GM12864 (cell line): Measurements from ENCODE around the gene ALDH1L1.

ENCODE experiments used
- DNase-seq: peaks from one replicate; pipeline ENCODE4 v3.0.0-alpha.2; 2011; ENCODE audit warnings: low read depth
- H3K4me3 ChIP-seq: 2 replicates; pipeline ENCODE4 v1.5.1; 2011; ENCODE audit warnings: mild to moderate bottlenecking, low read depth, low read length, control low read depth
- TF ChIP-seq, protein P1 (sequence below): IDR thresholded peaks from 2 replicates; pipeline ENCODE4 v1.5.1; 2011; ENCODE audit warnings: low read depth, mild to moderate bottlenecking, moderate library complexity, low read length, control low read depth, inconsistent platforms; ENCODE audit errors: missing control alignments

ALDH1L1 gene

DNA sequence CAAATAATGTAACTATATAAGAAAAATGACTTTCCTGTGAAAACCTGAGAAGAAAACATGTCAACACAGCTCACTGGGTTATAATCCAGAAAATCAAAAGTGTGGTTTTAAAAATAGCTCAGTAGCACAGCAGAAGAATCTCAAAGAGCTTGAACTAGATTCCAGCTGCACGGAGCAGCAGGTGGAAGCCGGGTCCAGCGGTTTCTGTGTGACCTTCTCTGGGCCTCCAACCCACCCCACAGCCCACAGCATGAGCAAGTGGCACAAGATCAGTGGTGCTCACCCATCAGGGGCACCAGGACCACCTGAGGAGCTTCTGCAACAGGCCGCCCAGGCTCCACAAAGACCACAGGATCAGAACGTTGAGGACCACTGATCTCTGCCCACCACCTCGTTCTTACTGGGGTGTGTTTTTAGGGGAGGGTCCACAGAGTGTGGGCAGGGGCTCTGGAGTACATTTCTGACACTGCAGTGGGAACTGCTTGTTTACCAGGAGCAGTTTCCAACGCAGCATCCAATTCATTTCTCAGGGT is 119.7 kb downstream of the ALDH1L1 start:
- DNase-seq = no peak
- TF ChIP-seq, protein P1, sequence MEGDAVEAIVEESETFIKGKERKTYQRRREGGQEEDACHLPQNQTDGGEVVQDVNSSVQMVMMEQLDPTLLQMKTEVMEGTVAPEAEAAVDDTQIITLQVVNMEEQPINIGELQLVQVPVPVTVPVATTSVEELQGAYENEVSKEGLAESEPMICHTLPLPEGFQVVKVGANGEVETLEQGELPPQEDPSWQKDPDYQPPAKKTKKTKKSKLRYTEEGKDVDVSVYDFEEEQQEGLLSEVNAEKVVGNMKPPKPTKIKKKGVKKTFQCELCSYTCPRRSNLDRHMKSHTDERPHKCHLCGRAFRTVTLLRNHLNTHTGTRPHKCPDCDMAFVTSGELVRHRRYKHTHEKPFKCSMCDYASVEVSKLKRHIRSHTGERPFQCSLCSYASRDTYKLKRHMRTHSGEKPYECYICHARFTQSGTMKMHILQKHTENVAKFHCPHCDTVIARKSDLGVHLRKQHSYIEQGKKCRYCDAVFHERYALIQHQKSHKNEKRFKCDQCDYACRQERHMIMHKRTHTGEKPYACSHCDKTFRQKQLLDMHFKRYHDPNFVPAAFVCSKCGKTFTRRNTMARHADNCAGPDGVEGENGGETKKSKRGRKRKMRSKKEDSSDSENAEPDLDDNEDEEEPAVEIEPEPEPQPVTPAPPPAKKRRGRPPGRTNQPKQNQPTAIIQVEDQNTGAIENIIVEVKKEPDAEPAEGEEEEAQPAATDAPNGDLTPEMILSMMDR = no peak
- H3K4me3 ChIP-seq = no peak overlapping the region

- TF ChIP-seq, protein P1 = no peak
- H3K4me3 ChIP-seq = no peak overlapping the region
- DNase-seq = no peak
Observed at GRCh38 chr3:126058666-126059065, 121.7 kb downstream of the ALDH1L1 start.

- DNase-seq = no peak
- no peak overlapping the region for H3K4me3 ChIP-seq
- TF ChIP-seq, protein P1 = no peak
Observed at GRCh38 chr3:126057936-126058335, 122.5 kb downstream of the ALDH1L1 start.

GRCh38 chr3:126057501-126057819 is 122.9 kb downstream of the ALDH1L1 start:
- DNase-seq = no peak

GRCh38 chr3:126056681-126057500 is 123.5 kb downstream of the ALDH1L1 start:
- DNase-seq = no peak
- TF ChIP-seq, protein P1 = no peak
- no peak overlapping the region for H3K4me3 ChIP-seq

More at GRCh38 chr3:126057501-126057819, 122.9 kb downstream of the ALDH1L1 start:
- TF ChIP-seq, protein P1 = no peak
- H3K4me3 ChIP-seq = no peak overlapping the region

GRCh38 chr3:126056088-126056487 is 124.3 kb downstream of the ALDH1L1 start:
- TF ChIP-seq, protein P1 = no peak
- H3K4me3 ChIP-seq = no peak overlapping the region
- no peak for DNase-seq

GRCh38 chr3:126054870-126055269 is 125.5 kb downstream of the ALDH1L1 start:
- TF ChIP-seq, protein P1 = no peak
- no peak for DNase-seq
- no peak overlapping the region for H3K4me3 ChIP-seq
